ENCODE measurements around the gene MAIP1. TPM values are rescaled to one million over a fixed set of nuclear protein-coding genes. Genes with fewer than 3 reads are reported as not detected.

MAIP1 gene
- total RNA-seq, 2 experiments from 2014 or later: 26.1 to 27.5 TPM

- Mint-ChIP-seq H3K36me3 (ENCODE audit: low read depth) (no peaks in the 10 kb centered on the region), H3K9me3 (ENCODE audit: low read depth) (peaks cover 4% of the 10 kb centered on the region), H3K27me3 (peaks cover 3% of the 10 kb centered on the region), H3K4me1 (no peaks in the 10 kb centered on the region), H3K27ac (no peak overlapping the region), H3K4me3 (no peak overlapping the region)
- POLR2A ChIA-PET: no interaction called here
- CTCF ChIA-PET: interaction anchor here (0.7 to 1.3 kb wide), 2 partner anchors 8 to 23 kb away, joined by 3 read pairs; no protein-coding TSS in a partner anchor
- DNase-seq (no peak), ATAC-seq (no peak)
- intact Hi-C loops (cut with DNase I, micrococcal nuclease): no loop called here
Observed at GRCh38 chr2:200012401-200012800, 57.0 kb downstream of the MAIP1 start.

Other genes starting within 250 kb of the MAIP1 start
- 1 to 10 TPM; 3.8 to 4.3 TPM for gene FTCDNL1, start 104.4 kb upstream of the MAIP1 start, total RNA-seq
- gene C2orf69, start 44.3 kb upstream of the MAIP1 start, total RNA-seq: 10 to 100 TPM; 12.4 to 15.3 TPM
- gene TYW5, start 91 bp upstream of the MAIP1 start, total RNA-seq: 10 to 100 TPM in 1 of 2 experiments, 1 to 10 TPM in 1; 9.6 to 10.1 TPM